Camera-type eye (tissue), 1 donor: ENCODE data around the gene ACAP1. TPM values are rescaled to one million over a fixed set of nuclear protein-coding genes. Genes with fewer than 3 reads are reported as not detected.

Source experiments
- total RNA-seq: library from RNA; depleted of rRNA; stranded (reverse); fragments of >200 nt; gene quantifications from one replicate; pipeline ENCODE4 v1.2.3, GENCODE V29; 2014

Gene ACAP1
- total RNA-seq, result 6.2 TPM

GRCh38 chr17:7336240-7337175 is at the start of gene ACAP1:
Gene ACAP1 (plus strand): TSS chr17:7336529. CDS start chr17:7336735, 206 bp downstream.

DNA sequence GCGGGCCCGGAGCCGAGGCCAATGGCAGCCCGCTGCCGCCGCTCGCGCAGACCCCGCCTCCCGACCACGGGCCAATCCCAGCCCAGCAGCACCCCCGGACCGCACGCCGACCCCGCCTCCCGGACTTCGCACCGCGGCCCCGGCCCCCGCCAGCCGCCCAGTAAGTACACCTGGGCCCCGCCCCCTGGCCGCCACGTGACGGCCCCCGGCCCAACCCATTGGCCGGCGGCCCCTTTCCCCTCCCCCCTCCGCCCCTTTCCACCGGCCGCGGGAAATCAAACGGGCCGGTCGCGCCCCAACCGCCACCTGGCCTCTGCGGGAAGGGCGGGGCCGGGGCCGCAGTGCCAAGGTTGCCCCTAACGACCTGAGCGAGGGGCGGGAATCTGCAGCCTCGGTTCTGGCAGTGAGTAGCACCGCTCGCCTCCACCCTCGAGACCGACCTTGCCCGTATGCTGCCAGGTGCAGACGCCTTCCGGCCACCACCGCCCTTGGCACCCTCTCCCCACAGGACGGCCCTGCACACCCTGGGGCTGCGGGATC is 41.6 kb upstream of the ACAP1 start, which contains the start of gene YBX2:
TSS of gene YBX2 (minus strand) at position 26 of the 540 bp plus-strand sequence. CDS start 139 bp downstream, outside the sequence.

DNA sequence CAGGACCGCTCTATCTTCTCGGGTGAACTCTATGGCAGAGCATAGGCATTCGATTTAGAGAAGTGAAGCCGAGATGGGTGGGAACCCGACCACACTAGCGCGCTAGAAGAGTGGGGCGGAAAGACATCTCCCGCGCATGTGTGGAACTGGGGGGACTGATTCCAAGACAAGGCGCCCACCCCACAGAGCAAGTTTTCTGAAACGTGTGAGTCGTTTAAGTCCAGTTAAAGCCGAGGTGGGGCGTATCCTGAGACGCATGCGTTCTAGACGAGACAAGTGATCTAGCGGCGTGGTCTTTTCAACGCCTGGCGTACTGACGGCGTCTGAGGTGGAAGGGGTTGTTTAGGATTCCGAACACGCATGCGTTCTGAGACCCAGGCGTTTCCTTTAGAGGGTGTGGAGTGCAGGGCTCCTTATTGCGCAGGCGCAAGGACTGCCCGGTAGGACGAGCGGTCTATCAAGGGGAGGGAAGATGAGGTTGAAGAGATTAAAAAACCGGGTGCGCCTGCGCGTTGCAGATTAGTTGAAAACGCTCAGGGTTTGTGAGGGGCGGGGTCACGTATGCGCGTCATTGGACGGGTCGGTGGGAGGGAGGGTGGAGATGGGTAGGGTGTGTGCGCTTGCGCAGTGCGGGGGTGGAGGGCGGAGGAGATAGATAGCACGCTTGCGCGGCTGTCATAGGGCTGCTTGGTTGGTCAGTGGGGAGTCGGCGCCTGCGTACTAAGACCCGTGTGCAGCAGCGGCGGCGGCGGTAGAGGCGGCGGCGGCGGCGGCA is 29.2 kb upstream of the ACAP1 start, which contains the start of gene EIF5A:
TSS of gene EIF5A (plus strand) at position 718 of the 775 bp plus-strand sequence. CDS start 2,008 bp downstream, outside the sequence.

DNA sequence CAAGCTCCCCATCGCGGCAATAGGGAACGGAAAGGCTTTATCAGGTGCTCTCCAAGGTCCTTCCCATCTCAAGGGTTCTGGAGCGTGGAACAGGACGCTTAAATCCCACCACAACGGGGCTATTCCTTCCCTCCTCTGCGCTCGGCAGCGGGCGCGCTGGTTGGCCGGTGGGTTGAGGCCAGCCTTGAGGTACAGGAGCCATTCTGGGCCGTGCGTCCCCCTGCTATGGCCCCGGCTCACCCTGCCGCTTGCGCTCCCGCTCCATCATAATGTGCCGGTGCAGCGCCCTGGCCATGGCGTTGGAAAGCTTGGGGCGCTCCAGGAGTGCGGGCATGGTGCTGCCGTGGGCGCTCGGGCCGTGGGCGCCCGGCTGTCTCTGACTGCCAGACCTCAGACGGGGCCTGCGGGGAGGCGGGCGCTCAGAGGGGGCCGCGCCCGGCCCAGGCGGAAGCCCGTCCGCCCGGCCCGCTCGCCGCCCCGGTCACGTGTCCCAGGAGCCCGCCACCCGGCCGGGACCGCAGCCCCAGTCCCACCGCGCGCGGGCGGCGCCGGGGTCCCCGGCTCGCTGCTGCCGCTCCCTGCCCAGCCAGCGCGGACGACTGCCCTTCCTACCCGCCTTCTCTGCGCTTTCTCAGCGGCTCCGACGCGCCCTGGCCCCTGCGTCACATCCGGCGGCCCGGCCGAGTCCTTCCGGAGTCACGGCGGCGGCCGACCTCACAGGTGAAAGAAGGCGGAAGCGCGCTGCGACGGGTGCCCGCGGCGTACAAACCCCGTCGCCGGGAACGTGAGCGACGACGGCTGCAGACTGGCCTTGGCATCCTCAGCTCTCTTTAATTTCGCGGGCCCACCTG is 21.4 kb upstream of the ACAP1 start, which contains the start of gene GPS2:
TSS of gene GPS2 (minus strand) at position 642 of the 851 bp plus-strand sequence. CDS start at position 334, 308 bp downstream.

DNA sequence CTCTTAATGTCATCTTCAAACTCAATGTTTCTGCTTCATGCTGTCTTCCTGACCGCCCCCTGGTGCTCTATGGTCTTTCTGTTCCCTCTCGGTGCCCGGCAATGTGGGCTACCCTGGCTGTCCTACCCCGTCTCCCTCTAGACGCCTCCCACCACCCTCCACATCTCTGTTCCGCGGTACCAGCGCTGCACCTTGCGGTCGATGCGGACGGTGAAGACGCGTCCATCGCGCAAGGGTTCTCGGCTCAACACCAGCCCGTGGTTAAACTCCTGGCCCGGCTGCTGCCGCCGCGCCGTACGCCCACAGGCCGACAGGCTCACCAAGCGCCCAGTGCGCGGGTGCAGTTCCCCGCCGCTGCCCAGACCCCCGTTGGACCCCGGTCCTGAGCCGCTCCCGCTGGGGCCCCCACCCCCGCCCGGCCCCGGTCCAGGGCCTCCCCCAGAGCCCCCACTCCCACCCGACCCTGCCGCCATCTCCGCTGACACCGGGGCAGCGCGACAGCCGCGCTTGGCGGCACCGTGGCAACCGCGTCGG is 7.4 kb upstream of the ACAP1 start, which contains the start of gene NEURL4:
TSS of gene NEURL4 (minus strand) at position 496 of the 534 bp plus-strand sequence. CDS start at position 473, 23 bp downstream.

GRCh38 chr17:7351665-7352502 is 15.6 kb downstream of the ACAP1 start, which contains the start of gene KCTD11:
Gene KCTD11 (plus strand): TSS chr17:7352162.

DNA sequence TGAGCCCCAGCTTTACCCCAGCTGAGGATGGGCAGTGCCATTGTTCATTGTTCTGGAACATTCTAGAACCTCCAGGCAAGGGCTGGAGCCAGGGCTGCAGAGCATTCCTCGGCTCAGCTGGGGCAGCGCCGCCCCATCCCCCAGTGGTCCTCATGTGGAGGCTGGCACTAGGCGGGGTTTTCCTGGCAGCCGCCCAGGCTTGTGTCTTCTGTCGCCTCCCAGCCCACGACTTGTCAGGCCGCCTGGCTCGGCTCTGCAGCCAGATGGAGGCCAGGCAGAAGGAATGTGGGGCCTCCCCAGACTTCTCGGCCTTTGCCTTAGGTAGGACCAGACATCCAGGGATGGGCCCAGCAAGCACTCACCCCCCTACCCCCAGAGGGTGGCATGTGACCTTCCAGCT is 18.7 kb downstream of the ACAP1 start, which contains the start of gene TMEM95:
TSS of gene TMEM95 (plus strand) at position 104 of the 400 bp plus-strand sequence. CDS start at position 153, 49 bp downstream.

DNA sequence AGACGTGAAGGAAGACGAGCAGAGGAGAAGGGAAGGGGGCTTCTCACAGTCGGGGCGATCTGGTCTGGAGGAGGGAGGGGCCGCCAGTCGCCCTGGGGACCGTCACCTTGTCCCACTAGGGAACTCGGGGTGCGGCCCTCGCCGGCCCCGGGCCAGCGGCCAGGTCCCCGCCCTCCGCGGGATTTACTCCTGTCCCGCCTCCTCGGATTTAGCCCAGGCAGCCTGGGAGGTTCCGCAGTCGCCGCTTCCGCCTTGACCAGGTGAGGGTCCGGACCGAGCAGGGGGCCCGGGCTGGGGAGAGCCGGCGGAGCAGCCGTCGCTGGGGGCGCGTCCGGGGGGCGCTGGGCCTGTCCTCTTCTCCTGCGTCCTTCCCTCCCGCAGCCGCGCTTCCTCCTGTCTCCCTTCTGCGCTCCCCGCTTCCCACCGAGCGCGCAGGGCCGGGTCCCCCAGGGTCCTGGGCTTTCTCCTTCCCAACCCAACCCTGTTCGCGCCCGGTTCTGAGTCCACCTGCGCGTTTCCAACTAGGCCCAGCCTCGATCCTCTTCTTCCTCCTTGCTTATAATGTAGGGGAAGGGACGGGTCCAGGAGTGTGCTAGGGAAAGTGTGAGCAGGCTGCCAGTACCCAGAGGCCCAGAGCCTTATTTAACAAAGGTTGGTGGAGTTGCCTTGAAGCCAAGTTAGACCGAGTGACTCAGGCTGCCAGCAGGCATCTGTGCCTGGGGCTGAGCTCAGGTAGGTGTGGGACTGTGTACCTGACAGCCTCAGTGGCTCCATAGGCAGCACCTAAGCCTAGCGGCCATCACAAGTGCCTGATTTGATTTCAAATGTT is 44.7 kb downstream of the ACAP1 start, which contains the start of gene TNK1:
TSS of gene TNK1 (plus strand) at position 235 of the 829 bp plus-strand sequence. CDS start 1,838 bp downstream, outside the sequence.

DNA sequence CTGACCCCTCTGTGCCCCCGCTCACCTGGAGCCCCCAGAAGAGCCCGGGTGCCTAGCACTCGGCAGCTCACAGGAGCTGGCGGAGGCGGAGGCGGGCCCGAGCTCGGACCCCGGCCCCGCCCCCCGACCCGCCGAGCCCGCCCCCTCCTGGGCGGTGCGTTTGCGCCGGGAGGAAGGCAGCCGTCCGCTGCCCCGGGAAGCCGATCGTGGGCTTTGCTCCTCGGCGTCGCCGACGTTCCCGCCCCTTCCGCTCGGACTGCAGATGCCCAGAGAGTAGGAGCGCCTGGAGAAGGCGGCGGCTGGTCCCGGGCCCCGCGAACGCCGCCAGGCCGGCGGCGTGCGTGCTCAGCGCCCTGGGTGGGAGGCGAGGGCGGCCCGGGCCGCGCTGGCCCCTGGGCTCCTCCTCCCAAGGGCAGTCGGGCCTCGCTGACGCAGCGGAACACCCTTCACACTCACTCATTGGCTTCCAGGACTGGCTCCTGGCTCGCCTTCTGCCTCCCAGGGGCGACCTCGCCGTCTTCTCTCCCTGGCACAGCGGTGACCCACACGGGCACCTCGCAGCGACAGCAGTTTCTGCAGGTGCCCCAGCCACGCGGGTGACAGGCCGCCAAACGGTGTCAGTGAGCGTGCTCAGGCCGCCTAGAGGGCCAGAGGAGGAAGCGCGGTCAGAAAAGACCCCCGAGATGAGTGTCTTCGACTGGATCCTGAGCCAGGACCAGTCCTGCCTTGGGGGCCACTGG is 58.3 kb downstream of the ACAP1 start, which contains the start of gene PLSCR3:
TSS of gene PLSCR3 (minus strand) at position 74 of the 740 bp plus-strand sequence. CDS start 415 bp downstream, outside the sequence.

Other genes with a start within 250 kb of the ACAP1 start
- gene ASGR2, start 221.7 kb upstream of the ACAP1 start, total RNA-seq, result 0.33 TPM
- gene ASGR1, start 157.2 kb upstream of the ACAP1 start, total RNA-seq, result 5.7 TPM
- 194 TPM for gene DLG4, start 116.7 kb upstream of the ACAP1 start, total RNA-seq
- gene ACADVL, start 116.6 kb upstream of the ACAP1 start, total RNA-seq, result 281 TPM
- 103 TPM for gene DVL2, start 102.0 kb upstream of the ACAP1 start, total RNA-seq
- gene PHF23, start 97.1 kb upstream of the ACAP1 start, total RNA-seq, result 27.5 TPM
- gene GABARAP, start 94.1 kb upstream of the ACAP1 start, total RNA-seq, result 310 TPM
- 74.5 TPM for gene CTDNEP1, start 84.8 kb upstream of the ACAP1 start, total RNA-seq
- gene ELP5, start 84.3 kb upstream of the ACAP1 start, total RNA-seq, result 39.5 TPM
- gene CLDN7, start 74.1 kb upstream of the ACAP1 start, total RNA-seq, result 14.3 TPM
- gene SLC2A4, start 54.8 kb upstream of the ACAP1 start, total RNA-seq, result 5.4 TPM
- gene YBX2, start 41.9 kb upstream of the ACAP1 start, total RNA-seq, result 1.3 TPM
- 138 TPM for gene EIF5A, start 28.9 kb upstream of the ACAP1 start, total RNA-seq
- 43.4 TPM for gene GPS2, start 21.2 kb upstream of the ACAP1 start, total RNA-seq
- 38.8 TPM for gene NEURL4, start 7.2 kb upstream of the ACAP1 start, total RNA-seq
- 4.5 TPM for gene KCTD11, start 15.6 kb downstream of the ACAP1 start, total RNA-seq
- not detected for gene TMEM95, start 18.6 kb downstream of the ACAP1 start, total RNA-seq
- 2.4 TPM for gene TNK1, start 44.6 kb downstream of the ACAP1 start, total RNA-seq
- 12.8 TPM for gene PLSCR3, start 58.0 kb downstream of the ACAP1 start, total RNA-seq
- 27.9 TPM for gene TMEM256, start 67.6 kb downstream of the ACAP1 start, total RNA-seq
- gene NLGN2, start 71.3 kb downstream of the ACAP1 start, total RNA-seq, result 36.2 TPM
- gene SPEM1, start 83.8 kb downstream of the ACAP1 start, total RNA-seq, result not detected
- not detected for gene SPEM2, start 89.1 kb downstream of the ACAP1 start, total RNA-seq
- not detected for gene SPEM3, start 92.3 kb downstream of the ACAP1 start, total RNA-seq
- gene TMEM102, start 98.9 kb downstream of the ACAP1 start, total RNA-seq, result 1.0 TPM
- gene FGF11, start 103.0 kb downstream of the ACAP1 start, total RNA-seq, result 7.1 TPM
- 17.8 TPM for gene CHRNB1, start 108.5 kb downstream of the ACAP1 start, total RNA-seq
- gene ZBTB4, start 143.1 kb downstream of the ACAP1 start, total RNA-seq, result 35.8 TPM
- gene SLC35G6, start 144.9 kb downstream of the ACAP1 start, total RNA-seq, result not detected
- gene POLR2A, start 147.8 kb downstream of the ACAP1 start, total RNA-seq, result 114 TPM
- 16.2 TPM for gene TNFSF12, start 212.5 kb downstream of the ACAP1 start, total RNA-seq
- 7.6 TPM for gene TNFSF13, start 222.2 kb downstream of the ACAP1 start, total RNA-seq
- gene SENP3, start 225.4 kb downstream of the ACAP1 start, total RNA-seq, result 54.2 TPM
- 5.9 TPM for gene CD68, start 243.1 kb downstream of the ACAP1 start, total RNA-seq
- gene MPDU1, start 247.3 kb downstream of the ACAP1 start, total RNA-seq, result 68.1 TPM